SJCRH30 (cell line): Measurements from ENCODE around the gene NPEPL1. TPM values are rescaled to one million over a fixed set of nuclear protein-coding genes. Genes with fewer than 3 reads are reported as not detected.
"Not testable (repeated sequence)": the region's sequence is repeated elsewhere in the genome, so short reads cannot be mapped to it uniquely, and the experiment has no call there.

Experiments
- DNase-seq, 2 experiments: peaks; one replicate each; pipeline ENCODE4 v3.0.0-alpha.2; 2015 to 2020
- H3K27ac ChIP-seq: fragments of 250-450 bp; sonication (Bioruptor Pico); 2 replicates; pipeline ENCODE4 v1.5.1; 2020; ENCODE audit warnings: mild to moderate bottlenecking, moderate library complexity
- H3K27me3 ChIP-seq: fragments of 250-450 bp; sonication (Bioruptor Pico); 2 replicates; pipeline ENCODE4 v1.5.1; 2020; ENCODE audit warnings: mild to moderate bottlenecking, moderate library complexity
- H3K36me3 ChIP-seq: fragments of 250-450 bp; sonication (Bioruptor Pico); 2 replicates; pipeline ENCODE4 v1.5.1; 2020; ENCODE audit warnings: mild to moderate bottlenecking, moderate library complexity
- H3K4me1 ChIP-seq: fragments of 250-450 bp; sonication (Bioruptor Pico); 2 replicates; pipeline ENCODE4 v1.5.1; 2020; ENCODE audit warnings: mild to moderate bottlenecking, moderate library complexity
- H3K4me3 ChIP-seq: fragments of 250-450 bp; sonication (Bioruptor Pico); 2 replicates; pipeline ENCODE4 v1.5.1; 2020; ENCODE audit warnings: mild to moderate bottlenecking, moderate library complexity
- H3K9me3 ChIP-seq: fragments of 250-450 bp; sonication (Bioruptor Pico); replicated peaks from 2 replicates; pipeline ENCODE4 v1.5.1; 2020; ENCODE audit warnings: mild to moderate bottlenecking, moderate library complexity
- total RNA-seq: library from RNA; depleted of rRNA; stranded (reverse); fragments of >200 nt; shearing (Covaris generic); gene quantifications from 2 replicates; pipeline ENCODE4 v1.2.3, GENCODE V29; 2014; rRNA removed

The NPEPL1 gene, protein sequence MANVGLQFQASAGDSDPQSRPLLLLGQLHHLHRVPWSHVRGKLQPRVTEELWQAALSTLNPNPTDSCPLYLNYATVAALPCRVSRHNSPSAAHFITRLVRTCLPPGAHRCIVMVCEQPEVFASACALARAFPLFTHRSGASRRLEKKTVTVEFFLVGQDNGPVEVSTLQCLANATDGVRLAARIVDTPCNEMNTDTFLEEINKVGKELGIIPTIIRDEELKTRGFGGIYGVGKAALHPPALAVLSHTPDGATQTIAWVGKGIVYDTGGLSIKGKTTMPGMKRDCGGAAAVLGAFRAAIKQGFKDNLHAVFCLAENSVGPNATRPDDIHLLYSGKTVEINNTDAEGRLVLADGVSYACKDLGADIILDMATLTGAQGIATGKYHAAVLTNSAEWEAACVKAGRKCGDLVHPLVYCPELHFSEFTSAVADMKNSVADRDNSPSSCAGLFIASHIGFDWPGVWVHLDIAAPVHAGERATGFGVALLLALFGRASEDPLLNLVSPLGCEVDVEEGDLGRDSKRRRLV
- 3.9 and 6.3 TPM in 2 replicates for total RNA-seq

DNA sequence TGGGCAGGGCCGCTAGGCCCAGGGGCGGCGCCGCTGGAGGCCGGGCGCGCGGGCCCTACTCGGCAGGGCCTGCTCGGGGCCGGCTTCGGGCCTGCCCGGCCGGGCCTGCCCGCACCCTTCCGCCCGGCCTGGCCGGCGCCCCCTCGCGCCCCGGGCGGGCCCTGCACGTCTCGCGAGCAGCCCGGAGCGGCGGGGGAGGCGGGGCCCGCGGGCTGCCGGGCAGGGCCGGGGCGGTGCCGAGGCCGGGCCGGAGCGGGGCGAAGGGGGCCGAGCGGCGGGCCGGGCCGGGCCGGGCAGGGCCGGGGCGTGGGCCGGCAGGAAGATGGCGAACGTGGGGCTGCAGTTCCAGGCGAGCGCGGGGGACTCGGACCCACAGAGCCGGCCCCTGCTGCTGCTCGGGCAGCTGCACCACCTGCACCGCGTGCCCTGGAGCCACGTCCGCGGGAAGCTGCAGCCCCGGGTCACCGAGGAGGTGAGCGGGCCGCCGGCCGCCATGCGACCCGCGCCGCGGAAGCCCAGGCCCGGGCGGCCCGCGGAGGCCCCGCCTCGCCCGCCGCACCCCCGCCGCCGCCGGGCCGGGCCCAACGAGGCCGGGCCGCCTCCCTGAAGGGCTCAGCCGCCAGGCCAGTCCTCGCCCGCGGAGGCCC lies at the start of gene NPEPL1:
TSS of gene NPEPL1 (plus strand) at position 222 of the 647 bp plus-strand sequence. CDS start at position 323, 101 bp downstream.
- H3K36me3 ChIP-seq, result peaks cover 2% of the 10 kb centered on the region; the same call in 1 of the 2 replicates
- no peaks in the 10 kb centered on the region for H3K9me3 ChIP-seq
- H3K27me3 ChIP-seq, result no peaks in the 10 kb centered on the region
- H3K27ac ChIP-seq, result no peak within 1 kb of the TSS
- DNase-seq, result no peak
- H3K4me1 ChIP-seq, result peaks cover 27% of the 10 kb centered on the region
- H3K4me3 ChIP-seq, result no peak within 1 kb of the TSS

GRCh38 chr20:58642896-58643295 lies 49.7 kb upstream of the NPEPL1 start:
- not testable (repeated sequence) for DNase-seq, H3K4me3 ChIP-seq, H3K4me1 ChIP-seq, H3K27me3 ChIP-seq, H3K27ac ChIP-seq, H3K36me3 ChIP-seq, H3K9me3 ChIP-seq

DNA sequence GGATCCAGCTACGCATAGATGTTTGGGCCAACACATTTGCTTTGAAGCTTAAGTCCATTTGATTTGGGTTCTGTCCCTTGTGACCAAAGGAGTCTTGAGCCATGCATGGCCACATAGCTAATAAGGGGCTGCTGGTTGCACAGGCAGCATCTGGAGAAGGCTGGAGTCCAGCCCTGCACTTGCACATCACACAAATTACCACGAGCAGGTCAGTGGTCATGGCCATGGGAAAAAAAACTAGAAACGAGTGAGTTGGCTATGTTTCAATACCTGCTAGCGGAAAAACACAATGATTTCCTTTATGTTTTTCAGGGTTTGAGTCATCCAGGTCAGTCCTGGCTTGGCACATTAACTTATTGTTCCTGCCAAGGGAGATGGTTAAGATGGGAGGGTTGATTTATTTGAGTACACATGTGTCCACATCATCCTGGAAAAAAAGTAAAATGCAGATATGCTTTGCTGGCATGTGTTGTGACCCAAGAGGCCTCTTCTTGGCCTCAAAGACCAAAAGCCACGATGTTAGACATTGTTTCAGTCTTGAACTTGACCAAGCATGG lies 47.1 kb upstream of the NPEPL1 start:
- Histone ChIP-seq H3K27ac (no peak overlapping the region), H3K4me1 (no peaks in the 10 kb centered on the region), H3K9me3 (no peaks in the 10 kb centered on the region), H3K4me3 (no peak overlapping the region), H3K36me3 (no peaks in the 10 kb centered on the region), H3K27me3 (peaks cover 3% of the 10 kb centered on the region; the same call in 1 of the 2 replicates)
- DNase-seq, result no peak

DNA sequence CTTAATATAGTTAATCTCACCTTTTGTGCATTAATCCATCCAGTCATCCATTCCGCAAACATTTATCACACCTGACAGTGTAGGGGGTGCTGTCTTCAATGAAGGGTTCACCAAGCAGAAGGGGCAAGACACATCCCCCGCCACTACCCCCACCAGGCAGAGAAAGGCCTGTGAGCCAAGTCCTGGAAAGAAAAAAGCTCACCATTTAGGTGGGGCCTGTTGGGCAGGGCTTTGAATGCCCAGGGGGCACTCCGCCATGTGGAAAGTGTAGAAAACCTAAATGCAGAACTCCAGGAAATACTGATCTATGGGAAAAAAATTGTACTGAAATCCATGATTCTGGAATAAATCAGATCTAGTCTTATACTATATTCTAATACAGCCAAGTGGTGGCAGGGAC lies 46.3 kb upstream of the NPEPL1 start:
- H3K9me3 ChIP-seq, result no peaks in the 10 kb centered on the region
- no peaks in the 10 kb centered on the region for H3K27me3 ChIP-seq
- no peak for DNase-seq
- no peak overlapping the region for H3K4me3 ChIP-seq
- no peaks in the 10 kb centered on the region for H3K4me1 ChIP-seq
- no peak overlapping the region for H3K27ac ChIP-seq
- H3K36me3 ChIP-seq, result no peaks in the 10 kb centered on the region

- DNase-seq, result no peak
- Histone ChIP-seq H3K36me3 (no peaks in the 10 kb centered on the region), H3K27me3 (no peaks in the 10 kb centered on the region), H3K4me3 (no peak overlapping the region), H3K4me1 (no peaks in the 10 kb centered on the region), H3K9me3 (no peaks in the 10 kb centered on the region), H3K27ac (no peak overlapping the region)
These were observed 45.9 kb upstream of the NPEPL1 start for GRCh38 chr20:58646703-58647102.

DNA sequence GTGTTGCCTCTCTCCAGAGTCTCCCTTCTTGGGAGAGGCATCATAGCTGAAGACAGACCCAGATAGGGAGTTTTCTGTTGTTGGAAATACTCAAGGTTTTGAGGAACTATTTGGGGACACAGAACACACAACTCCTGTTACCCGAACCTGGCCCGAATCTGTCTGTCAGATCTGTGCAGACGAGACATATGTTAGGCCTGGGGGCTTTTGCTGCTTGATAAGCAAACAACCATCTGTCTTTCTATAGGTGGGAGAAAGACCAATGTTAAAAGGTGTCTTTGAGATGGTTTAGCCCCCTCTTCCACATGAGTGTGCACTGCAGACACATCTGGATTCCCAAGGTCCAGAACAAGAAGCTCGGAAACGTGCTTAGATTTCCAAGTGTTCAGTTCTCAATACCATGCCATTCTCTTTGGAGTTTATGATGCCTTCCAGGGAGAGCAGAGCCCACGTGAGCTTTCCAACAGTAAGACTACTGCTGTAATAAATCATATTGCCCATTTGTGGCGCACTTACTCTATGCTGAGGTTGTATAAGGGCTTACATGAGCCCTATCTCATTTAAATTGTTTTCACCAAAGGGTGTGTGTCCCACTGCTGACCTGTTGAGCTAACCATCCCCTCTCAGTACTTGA lies 45.3 kb upstream of the NPEPL1 start:
- Histone ChIP-seq H3K4me3 (no peak overlapping the region), H3K4me1 (no peaks in the 10 kb centered on the region), H3K9me3 (no peaks in the 10 kb centered on the region), H3K27me3 (no peaks in the 10 kb centered on the region), H3K27ac (no peak overlapping the region), H3K36me3 (no peaks in the 10 kb centered on the region)
- DNase-seq, result no peak

- Histone ChIP-seq H3K27ac (no peak overlapping the region), H3K4me1 (no peaks in the 10 kb centered on the region; the same call in 1 of the 2 replicates), H3K4me3 (no peak overlapping the region), H3K9me3 (no peaks in the 10 kb centered on the region), H3K36me3 (no peaks in the 10 kb centered on the region), H3K27me3 (no peaks in the 10 kb centered on the region)
- no peak for DNase-seq
These were observed 44.7 kb upstream of the NPEPL1 start for GRCh38 chr20:58647796-58648501.

DNA sequence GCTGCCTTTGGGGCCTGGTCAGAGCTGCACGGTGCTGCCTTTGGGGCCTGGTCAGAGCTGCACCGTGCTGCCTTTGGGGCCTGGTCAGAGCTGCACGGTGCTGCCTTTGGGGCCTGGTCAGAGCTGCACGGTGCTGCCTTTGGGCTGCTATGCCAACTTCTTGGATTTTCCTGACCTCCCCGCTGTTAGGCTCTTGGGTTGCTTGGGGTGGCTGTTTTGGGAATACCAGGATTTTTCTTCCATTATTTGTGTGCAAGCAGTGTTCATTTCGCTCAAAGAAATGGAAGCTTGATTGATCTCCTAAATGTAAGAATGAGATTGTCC lies 44.1 kb upstream of the NPEPL1 start:
- H3K4me3 ChIP-seq, H3K36me3 ChIP-seq, H3K4me1 ChIP-seq, H3K27me3 ChIP-seq, DNase-seq, H3K27ac ChIP-seq, H3K9me3 ChIP-seq: not testable (repeated sequence)

DNA sequence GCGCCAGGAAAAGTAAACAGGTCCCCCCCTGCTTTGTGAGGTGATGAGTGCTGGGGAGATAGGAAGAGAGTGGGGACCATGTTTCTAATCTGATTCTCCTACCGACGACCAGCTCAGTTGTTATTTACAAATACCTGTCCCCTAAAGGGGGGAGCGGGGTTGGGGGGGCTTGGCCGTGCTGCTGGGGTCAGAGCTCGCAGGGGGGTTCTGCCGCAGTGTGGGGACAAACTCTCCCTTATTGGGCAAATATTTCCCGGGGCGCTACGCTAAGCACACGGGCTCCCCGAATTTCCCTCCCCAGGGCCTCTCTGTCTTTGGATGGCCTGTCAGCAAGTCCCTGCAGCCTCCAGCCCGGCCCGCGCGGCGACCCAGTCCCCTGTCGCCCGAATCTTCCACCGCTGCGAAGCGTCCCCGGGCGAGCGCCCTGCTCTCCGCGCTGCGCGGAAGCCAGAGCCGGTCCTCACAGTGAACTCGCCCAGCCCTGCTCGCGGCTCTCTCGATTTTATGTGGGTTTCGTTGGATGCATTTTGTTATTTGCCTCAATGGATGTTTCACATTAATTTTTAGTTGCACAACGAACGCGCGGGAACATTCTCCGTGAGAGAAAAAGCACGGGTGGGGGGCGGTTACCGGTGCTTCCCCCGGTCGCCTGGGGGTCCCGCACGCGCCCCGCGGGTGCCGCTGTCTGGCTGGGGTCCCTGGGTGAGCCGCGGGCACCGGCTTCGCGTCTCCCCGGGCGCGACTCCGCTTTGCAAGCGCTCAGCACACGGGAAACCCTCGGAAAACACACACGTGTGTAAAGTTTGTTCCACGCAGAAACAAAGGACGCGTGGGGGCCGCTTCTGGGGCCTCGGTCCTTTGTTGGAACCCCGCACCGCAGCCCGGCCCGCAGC lies 43.1 kb upstream of the NPEPL1 start:
- Histone ChIP-seq H3K27ac (no peak overlapping the region), H3K4me3 (no peak overlapping the region), H3K9me3 (no peaks in the 10 kb centered on the region), H3K4me1 (no peaks in the 10 kb centered on the region; the same call in none of the 2 replicates), H3K36me3 (peaks cover 6% of the 10 kb centered on the region; the same call in 1 of the 2 replicates), H3K27me3 (no peaks in the 10 kb centered on the region)
- DNase-seq, result no peak

- no peaks in the 10 kb centered on the region for H3K27me3 ChIP-seq
- peak in 1 of 2 experiments; percentile 44 for DNase-seq
- H3K4me1 ChIP-seq, result no peaks in the 10 kb centered on the region; the same call in none of the 2 replicates
- H3K36me3 ChIP-seq, result peaks cover 8% of the 10 kb centered on the region; the same call in 1 of the 2 replicates
- no peaks in the 10 kb centered on the region for H3K9me3 ChIP-seq
- H3K27ac ChIP-seq, result peak overlapping the region; percentile 73
- H3K4me3 ChIP-seq, result peak overlapping the region; percentile 92
These were observed 42.3 kb upstream of the NPEPL1 start for GRCh38 chr20:58650181-58650775.

DNA sequence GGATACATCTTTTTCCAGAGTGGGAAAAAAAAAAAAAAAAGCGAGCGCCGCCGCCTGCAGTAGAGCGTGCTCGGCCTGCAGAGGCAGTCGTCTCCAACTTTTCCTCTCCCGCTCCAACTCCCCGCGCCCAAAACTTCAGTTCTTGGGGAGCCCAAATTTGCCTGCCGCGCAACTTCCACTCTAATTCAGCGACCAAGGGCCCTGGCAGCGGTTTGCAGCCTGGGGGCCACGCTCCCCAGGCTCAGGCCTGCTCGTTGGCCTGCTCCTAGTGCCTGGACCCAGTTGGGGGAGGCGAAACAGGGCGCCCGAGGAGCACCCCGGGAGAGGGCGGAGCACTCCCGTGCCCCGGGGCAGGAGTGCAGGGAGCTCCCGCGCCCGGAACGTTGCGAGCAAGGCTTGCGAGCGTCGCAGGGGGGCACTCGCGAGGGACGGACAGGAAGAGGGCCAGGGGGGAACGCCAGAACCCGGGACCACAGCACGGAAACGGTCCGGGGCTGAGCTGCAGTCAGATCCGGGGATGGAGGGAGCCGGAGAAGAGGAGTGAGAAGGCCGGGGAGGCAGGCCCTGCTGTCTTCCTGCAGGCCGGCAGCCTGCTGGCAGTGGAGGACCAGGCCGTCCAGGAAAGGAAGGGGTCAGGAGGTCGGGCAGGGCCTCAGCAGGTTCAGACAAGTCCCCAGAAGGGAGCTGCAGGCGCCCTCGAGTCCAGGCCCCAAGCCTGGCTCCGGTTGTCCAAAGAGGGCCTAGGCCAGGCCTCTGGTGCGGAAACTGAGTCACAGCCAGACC lies 41.6 kb upstream of the NPEPL1 start, which contains the start of gene STX16:
TSS of gene STX16 (plus strand) at position 508 of the 783 bp plus-strand sequence. CDS start 724 bp downstream, outside the sequence.
- Histone ChIP-seq H3K27ac (peak within 1 kb of the TSS; percentile 73), H3K4me3 (peak within 1 kb of the TSS; percentile 92), H3K27me3 (no peaks in the 10 kb centered on the region), H3K4me1 (no peaks in the 10 kb centered on the region; the same call in none of the 2 replicates), H3K36me3 (peaks cover 8% of the 10 kb centered on the region; the same call in 1 of the 2 replicates), H3K9me3 (no peaks in the 10 kb centered on the region)
- peak; percentile 98 to 99 for DNase-seq

DNA sequence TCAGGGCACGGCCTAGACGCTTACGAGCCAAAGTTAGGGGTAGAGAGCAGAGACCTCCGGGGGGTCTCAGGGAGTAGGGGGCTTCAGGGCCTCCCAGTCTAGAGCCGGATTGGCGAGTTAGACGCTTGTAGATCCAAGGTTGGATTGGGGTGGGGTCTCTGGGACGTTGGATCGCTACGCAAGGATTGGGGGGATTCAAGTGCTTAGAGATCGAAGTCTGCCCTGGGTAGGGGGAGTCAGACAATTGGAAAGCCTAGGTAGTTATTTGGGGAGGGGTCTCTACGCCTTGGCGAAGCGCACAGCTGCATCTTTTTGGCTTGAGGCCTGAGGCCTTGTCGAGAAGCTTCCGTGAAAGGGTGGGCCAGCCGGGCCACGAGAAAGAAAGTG lies 41.0 kb upstream of the NPEPL1 start:
- Histone ChIP-seq H3K36me3 (peaks cover 8% of the 10 kb centered on the region; the same call in 1 of the 2 replicates), H3K27ac (peak overlapping the region; percentile 73), H3K4me3 (peak overlapping the region; percentile 92), H3K9me3 (no peaks in the 10 kb centered on the region), H3K27me3 (no peaks in the 10 kb centered on the region), H3K4me1 (no peaks in the 10 kb centered on the region; the same call in none of the 2 replicates)
- DNase-seq, result no peak
